Activated CD4-positive, CD25-positive, alpha-beta regulatory T cell (primary cell): Measurements from ENCODE around the gene SLC35E1.

ENCODE experiments used
- DNase-seq, 4 experiments: peaks; one replicate each; lab custom pipeline; 2025; lab: John Stamatoyannopoulos, UW

The SLC35E1 gene

GRCh38 chr19:16572332-16573211 lies at the start of gene SLC35E1:
TSS of gene SLC35E1 (minus strand) at chr19:16572415. CDS start at chr19:16572364, 51 bp downstream.
- DNase-seq: peak; percentile 85 to 88 (median 86)

DNA sequence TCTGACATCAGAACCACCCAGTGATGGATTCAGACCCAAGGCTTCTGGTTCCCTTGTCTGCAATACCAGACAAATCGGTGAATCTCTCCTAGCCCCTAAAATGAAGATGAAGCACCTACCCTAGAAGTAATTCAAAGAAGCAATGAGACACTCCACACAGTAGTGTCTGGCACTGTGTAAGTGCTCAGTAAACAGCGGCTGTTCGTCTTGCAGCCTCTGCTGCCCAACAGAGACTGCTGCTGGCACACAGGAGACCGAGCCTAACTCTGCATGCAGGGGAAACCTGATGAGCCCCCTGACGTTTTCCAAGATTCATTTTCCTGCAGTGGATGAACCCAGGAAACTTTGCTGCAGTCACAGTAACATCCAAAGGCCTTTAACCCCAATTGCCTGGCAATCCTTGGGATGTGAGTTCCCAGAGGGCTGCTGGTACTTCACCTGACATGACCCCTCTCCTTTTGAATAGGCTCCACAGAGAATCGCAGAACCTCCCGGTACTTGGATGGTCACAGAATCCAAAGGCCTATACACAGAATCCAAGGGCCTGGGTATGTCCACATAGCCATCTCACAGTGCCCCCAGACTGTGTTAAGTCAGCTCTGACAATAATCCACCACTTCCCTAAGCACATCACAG lies 49.1 kb upstream of the SLC35E1 start:
- no peak for DNase-seq

GRCh38 chr19:16620584-16620983 lies 48.4 kb upstream of the SLC35E1 start:
- no peak for DNase-seq

GRCh38 chr19:16620018-16620417 lies 47.8 kb upstream of the SLC35E1 start:
- no peak for DNase-seq

DNA sequence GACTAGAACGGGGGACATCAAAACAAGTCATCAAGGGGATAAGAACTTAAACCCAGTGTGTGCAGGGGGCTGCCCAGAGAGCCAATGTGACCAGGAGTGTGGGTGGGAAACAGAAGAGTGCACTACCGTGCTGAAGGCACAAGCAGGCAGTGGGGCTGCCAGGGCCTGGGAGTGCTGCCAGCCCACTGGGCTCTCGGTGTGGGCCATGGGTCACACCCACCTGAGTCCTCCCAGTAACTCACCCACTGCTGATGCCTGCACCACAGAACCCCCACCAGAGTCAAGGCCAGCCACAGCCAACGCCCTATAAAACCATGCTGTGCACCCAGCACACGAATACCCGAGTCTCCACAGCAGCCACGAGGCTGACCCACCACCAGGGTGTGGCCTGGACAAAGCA lies 47.2 kb upstream of the SLC35E1 start:
- DNase-seq: no peak

DNA sequence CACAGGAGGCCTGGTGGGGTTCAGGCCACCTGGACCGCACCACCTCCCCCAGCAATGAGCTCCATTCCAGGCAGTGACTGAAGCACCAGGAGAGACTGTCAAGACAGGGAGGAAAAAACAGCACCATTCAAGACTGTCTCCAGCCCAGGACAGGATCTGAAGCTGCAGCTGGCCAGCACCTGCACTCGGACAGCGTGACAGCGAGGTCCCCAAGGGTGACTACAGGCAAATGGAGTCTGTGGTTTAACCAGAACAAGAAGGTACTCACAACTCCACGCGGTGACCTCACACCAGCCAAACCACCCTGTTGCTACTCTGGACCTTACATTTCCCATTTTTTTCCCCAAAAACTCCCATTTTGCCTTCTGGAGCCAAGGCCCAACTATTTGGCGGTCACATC lies 46.0 kb upstream of the SLC35E1 start:
- DNase-seq: no peak

DNA sequence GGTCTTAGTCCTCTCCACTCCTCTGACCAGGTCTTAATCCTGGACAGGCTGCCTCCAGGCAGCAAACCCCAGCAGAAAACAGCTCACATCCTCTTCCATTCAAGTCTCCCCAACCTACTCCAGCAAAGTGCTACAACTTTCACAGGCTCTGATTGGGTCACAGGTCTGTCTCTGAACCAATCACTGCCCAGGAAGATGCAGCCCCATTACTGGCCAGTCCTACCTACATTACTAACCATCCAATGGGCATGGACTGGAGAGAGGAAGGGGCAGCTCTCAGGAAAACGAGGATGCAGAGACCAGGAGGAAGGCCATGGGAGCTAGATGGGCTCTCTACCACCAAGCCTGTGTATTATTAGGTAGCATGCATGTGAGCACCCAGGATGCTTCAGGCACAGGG lies 43.6 kb upstream of the SLC35E1 start:
- no peak for DNase-seq

- no peak for DNase-seq
Observed at GRCh38 chr19:16614941-16615340, 42.7 kb upstream of the SLC35E1 start.

- no peak for DNase-seq
Observed at GRCh38 chr19:16613841-16614240, 41.6 kb upstream of the SLC35E1 start.

DNA sequence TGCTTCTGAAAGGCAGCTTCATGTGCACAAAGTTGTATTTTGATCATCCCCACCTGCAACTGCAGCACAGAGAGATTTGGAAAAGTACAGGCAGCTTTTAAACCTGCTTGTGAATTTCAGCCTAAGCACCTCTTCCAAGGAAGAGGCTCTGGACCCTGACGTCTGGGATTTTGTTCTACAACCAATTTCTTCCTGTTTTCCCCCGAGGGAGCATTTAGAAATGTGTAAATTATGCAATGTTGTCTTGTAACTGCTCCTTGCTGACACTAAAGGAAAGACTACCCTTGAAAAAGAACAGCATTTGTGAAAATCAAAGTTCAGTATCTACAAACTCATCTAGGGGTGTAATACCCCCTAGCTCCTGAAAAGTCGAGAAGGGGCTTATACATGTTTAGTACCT lies 40.4 kb upstream of the SLC35E1 start:
- DNase-seq: no peak

DNA sequence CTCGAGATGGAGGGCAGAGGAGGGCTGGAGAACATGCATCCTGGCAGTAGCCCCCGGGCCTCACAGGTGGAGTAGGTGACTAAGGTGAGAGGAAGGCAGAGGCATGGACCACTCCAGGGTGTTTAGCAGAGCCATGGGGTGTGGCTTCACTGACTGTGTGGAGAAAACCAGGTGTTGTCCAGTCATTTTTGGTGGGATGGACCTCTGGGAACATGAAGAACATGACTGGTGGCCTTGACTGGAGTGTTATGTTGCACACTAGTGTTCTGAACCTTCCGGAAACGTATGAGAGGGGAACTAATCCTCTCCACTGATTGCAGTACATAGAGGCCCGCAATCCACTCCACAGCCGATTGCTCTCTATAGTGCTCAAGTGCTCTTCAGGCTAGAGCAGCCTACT lies 38.9 kb upstream of the SLC35E1 start:
- no peak for DNase-seq

DNA sequence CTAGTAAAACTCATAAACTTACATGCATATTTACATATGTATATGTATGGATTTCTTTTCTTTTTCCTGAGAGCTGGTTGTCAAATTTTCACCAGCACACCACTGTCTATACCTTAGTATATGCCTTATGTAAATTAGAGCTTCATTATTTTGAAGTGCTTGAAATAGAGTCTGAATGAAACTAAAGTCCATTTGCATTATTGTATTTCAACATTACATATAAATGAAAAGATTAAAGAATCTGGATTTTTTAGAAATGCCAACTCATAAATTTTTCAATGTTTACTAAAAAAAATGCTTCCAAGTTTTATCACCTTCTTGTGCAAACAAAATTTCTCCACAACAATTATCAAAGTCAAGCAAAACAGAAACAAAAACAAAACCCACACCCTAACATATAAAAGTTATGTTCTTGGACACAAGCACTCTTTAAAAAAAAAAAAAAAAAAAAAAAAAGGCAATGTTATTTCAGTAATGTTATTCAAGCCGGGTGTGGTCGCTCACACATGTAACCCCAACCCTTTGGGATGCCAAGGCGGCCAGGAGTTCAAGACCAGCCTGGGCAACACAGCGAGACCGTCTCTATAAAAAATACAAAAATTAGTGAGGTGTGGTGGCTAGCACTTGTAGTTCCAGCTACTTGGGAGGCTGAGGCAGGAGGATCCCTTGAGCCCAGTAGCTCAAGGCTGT lies 37.4 kb upstream of the SLC35E1 start:
- no peak for DNase-seq

- no peak for DNase-seq
Observed at GRCh38 chr19:16608290-16608739, 36.1 kb upstream of the SLC35E1 start.

DNA sequence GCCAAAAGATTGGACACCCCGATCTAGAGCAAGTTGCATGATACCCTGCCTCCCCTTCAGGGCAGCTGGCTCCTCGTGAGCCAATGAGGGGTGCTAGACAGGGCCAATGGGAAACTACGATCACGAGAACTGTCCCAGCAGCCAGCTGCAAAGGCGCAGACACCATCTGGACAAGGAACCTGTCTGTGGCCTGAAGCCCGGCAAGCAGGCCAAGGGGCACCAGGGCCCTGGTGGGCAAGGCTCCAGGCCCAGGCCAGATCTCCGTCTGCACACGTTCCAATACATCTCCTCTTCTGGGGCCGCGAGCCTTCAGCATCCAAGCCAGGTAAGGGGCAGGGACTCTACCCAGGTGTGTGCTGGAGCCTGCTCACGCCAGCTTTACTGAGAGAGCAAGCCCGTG lies 35.6 kb upstream of the SLC35E1 start:
- no peak for DNase-seq

- no peak for DNase-seq
Observed at GRCh38 chr19:16605553-16605994, 33.4 kb upstream of the SLC35E1 start.

DNA sequence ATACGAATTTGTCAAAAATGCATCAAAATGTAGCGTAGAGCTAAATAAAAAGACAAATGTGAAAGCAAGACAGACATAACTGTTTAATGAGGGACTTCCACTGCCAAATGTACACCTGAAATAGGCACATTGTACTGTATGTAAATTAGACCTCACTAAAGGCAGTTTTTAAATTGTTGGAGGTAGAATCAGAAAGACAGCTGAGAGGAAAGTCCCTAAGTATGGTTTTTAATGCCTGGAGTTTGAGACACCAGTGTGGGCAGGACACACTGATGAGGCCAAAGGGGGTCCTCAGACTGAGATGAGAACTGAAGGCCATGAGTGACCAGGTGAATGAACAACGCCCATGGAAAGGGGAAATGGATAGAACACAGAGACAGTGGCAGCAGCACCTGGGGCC lies 32.9 kb upstream of the SLC35E1 start:
- DNase-seq: no peak

- no peak for DNase-seq
Observed at GRCh38 chr19:16604615-16605014, 32.4 kb upstream of the SLC35E1 start.

DNA sequence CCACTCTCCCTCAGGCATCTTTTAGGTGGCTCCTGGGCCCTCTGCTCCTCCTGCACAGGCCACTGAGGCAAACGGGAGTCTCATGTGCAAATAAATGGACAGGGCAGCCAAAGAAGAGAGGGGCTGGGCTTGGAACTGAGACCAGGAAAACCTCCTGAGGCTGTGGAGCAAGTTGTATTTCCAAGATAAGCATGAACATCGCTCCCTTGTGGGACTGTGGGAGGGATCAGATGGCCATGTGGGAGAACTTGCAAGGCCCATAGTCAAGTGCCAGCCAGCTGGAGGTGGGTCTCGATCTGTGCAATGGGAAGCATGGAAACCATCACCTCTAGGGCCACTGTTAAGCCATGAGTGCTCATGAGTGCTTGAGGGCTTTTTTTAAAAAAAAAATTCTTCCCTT lies 30.9 kb upstream of the SLC35E1 start:
- DNase-seq: no peak

GRCh38 chr19:16601378-16602052 lies 29.3 kb upstream of the SLC35E1 start:
- no peak for DNase-seq

DNA sequence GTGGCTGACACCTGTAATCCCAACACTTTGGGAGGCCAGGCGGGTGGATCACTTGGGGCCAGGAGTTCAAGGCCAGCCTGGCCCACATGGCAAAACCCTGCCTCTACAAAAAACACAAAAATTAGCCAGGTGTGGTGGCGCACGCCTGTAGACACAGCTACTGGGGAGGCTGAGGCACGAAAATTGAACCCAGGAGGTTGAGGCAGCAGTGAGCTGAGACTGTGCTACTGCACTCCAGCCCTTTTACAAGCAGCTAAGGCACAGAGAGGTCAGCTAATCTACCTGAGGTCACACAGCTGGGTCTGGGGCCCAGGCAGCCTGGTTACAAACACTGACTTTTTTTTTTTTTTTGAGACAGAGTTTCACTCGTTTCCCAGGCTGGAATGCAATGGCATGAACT lies 28.6 kb upstream of the SLC35E1 start:
- no peak for DNase-seq

- DNase-seq: no peak
Observed at GRCh38 chr19:16599655-16600346, 27.6 kb upstream of the SLC35E1 start.

DNA sequence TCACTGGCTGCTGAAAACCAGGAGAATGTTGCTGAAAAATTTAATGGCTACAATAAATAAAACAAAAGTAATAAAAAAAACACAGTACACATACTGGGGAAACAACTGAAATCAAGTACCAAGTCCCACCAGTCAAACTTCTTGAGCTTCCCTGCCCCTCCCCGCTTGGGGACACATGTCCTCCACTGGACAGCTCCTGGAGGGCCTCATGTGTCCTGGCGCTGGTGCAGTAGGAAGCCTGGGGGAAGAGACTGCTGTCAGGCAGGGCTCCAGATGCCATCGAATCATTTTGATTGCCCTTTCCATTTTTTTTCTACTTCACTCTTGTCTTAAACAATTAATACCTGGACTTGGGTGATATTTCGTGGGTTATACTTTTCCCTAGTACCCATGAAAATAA lies 26.6 kb upstream of the SLC35E1 start:
- no peak for DNase-seq
